GM06990 (cell line): Measurements from ENCODE around the gene SBK2.

Experiments used
- DNase-seq: peaks from one replicate; pipeline ENCODE4 v3.0.0-alpha.2; 2011; ENCODE audit not compliant: insufficient read length; ENCODE audit errors: extremely low read depth
- H3K27me3 ChIP-seq: replicated peaks from 2 replicates; pipeline ENCODE4 v1.6.0; 2011; ENCODE audit warnings: low read length; ENCODE audit not compliant: control insufficient read depth, insufficient read depth
- H3K36me3 ChIP-seq: 2 replicates; pipeline ENCODE4 v1.5.1; 2011; ENCODE audit warnings: low read length; ENCODE audit not compliant: control insufficient read depth, insufficient read depth
- H3K4me3 ChIP-seq: replicated peaks from 2 replicates; pipeline ENCODE4 v1.5.1; 2011; ENCODE audit warnings: low read depth, mild to moderate bottlenecking, control low read depth, low read length
- TF ChIP-seq, protein P1 (sequence below): IDR thresholded peaks from 2 replicates; pipeline ENCODE4 v1.5.1; 2011; ENCODE audit warnings: low read length, control low read depth, mild to moderate bottlenecking, inconsistent platforms; ENCODE audit not compliant: insufficient read depth, poor library complexity, severe bottlenecking

SBK2 gene

DNA sequence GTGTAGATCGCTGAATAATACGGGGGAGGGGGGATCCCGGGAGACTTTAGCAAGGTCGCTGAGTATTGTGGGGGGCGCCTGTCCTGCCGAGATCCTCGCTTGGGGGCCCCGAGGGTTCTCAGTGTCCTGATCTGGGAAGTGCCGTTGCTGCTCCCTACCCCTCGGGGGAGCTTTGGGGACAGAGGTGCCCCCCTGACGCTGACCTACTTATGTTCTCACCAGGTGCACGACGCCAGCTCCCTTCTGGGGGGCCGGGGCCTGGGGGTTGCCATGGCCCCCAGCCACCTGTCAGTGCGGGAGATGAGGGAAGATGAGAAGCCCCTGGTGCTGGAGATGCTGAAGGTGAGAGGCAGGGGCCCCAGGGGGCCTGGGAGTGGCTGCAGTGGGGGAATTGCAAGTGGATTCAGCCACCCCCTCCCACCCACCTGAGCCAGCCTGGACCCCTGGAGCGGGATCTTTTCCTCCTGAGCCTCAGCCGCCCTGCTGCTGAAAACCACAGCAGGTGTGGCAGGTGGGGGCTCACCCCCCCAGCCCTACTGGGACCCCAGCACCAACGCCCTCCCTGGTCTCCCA is 51.4 kb downstream of the SBK2 start:
- TF ChIP-seq, protein P1, sequence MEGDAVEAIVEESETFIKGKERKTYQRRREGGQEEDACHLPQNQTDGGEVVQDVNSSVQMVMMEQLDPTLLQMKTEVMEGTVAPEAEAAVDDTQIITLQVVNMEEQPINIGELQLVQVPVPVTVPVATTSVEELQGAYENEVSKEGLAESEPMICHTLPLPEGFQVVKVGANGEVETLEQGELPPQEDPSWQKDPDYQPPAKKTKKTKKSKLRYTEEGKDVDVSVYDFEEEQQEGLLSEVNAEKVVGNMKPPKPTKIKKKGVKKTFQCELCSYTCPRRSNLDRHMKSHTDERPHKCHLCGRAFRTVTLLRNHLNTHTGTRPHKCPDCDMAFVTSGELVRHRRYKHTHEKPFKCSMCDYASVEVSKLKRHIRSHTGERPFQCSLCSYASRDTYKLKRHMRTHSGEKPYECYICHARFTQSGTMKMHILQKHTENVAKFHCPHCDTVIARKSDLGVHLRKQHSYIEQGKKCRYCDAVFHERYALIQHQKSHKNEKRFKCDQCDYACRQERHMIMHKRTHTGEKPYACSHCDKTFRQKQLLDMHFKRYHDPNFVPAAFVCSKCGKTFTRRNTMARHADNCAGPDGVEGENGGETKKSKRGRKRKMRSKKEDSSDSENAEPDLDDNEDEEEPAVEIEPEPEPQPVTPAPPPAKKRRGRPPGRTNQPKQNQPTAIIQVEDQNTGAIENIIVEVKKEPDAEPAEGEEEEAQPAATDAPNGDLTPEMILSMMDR = no peak
- H3K36me3 ChIP-seq = peaks cover 2% of the 10 kb centered on the region
- no peak for DNase-seq
- peak overlapping the region; percentile 79 for H3K4me3 ChIP-seq
- no peaks in the 10 kb centered on the region for H3K27me3 ChIP-seq

DNA sequence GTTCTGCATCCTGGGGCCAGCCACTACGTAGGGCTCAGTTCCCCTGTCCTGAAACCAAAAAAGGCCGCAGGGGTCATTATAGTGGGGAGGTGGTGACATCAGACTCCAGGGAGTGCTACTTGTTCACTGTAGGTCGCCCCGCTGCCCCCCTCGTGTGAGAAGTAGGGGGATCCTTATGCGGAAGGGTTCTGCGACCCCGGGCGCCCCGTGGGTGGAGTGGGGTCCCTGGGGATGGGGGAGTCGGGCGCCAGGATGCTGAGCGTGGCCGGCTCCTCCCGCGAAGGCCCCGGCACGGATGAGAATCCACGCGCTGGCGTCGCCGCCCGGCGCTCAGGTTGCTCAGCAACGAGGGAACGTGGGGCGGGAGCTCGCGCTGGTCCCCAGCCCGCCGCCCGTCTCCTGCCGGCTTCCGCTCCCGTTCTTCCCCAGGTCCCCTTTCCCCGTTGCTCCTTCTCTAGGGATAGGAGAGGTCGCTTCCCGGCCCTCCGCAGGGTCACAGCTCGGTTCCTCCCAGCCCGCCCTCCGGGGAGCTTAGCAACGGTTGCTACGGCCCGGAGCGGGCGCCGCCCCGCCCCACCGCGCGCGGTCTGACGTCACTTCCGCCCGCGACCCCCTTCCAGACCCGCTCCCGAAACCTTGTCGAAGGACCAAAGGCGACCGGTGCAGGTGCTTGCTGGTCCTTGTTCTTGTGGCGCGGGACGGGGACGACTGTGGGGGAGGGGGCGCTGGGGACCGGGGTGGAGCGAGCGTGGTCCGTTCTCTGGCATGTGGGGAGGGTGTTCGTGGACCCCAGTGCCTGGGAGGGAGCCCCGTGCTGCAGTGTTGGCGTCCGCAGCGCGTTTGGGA is 52.1 kb downstream of the SBK2 start, which contains the start of gene NAT14:
NAT14 (plus strand) TSS at position 596 of the 846 bp plus-strand sequence. CDS start 521 bp downstream, outside the sequence.
- TF ChIP-seq, protein P1 = no peak
- DNase-seq = peak; percentile 84
- peak within 1 kb of the TSS; percentile 79 for H3K4me3 ChIP-seq

DNA sequence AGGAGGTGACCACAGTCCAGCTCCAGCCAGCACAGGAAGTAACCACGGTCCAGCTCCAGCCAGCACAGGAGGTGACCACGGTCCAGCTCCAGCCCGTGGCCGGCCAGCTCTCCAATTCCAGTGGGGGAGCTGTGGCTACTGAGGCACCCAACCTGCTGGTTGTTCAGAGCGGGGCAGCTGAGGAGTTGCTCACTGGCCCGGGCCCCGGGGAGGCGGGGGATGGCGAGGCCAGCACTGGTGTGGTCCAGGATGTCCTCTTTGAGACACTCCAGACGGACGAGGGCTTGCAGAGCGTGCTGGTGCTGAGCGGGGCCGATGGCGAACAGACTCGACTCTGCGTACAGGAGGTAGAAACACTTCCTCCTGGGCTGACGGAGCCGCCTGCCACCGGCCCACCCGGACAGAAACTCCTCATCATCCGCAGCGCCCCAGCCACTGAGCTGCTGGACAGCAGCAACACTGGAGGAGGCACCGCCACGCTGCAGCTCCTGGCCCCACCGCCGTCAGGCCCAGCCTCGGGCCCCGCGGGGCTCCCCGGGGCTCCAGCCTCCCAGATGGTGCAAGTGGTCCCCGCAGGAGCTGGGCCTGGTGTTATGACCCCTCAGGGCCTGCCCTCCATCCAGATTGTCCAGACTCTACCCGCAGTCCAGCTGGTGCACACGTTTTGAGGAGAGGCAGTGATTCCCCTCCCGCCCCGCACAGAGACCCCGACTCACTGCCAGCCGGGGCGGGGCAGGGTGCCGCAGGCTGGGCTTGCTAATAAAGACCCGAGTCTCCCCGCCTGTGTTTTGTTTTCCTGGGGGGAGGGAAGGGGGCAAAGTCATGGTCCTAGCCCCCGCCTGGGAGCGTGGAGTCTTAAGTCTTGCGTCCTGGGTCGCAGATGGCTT is 53.0 kb downstream of the SBK2 start:
- DNase-seq = no peak
- H3K27me3 ChIP-seq = no peaks in the 10 kb centered on the region
- peak overlapping the region; percentile 79 for H3K4me3 ChIP-seq
- H3K36me3 ChIP-seq = peaks cover 2% of the 10 kb centered on the region
- TF ChIP-seq, protein P1 = no peak

More for the DNA sequence above, 52.1 kb downstream of the SBK2 start, which contains the start of gene NAT14:
- Histone ChIP-seq H3K36me3 (peaks cover 2% of the 10 kb centered on the region), H3K27me3 (no peaks in the 10 kb centered on the region)

DNA sequence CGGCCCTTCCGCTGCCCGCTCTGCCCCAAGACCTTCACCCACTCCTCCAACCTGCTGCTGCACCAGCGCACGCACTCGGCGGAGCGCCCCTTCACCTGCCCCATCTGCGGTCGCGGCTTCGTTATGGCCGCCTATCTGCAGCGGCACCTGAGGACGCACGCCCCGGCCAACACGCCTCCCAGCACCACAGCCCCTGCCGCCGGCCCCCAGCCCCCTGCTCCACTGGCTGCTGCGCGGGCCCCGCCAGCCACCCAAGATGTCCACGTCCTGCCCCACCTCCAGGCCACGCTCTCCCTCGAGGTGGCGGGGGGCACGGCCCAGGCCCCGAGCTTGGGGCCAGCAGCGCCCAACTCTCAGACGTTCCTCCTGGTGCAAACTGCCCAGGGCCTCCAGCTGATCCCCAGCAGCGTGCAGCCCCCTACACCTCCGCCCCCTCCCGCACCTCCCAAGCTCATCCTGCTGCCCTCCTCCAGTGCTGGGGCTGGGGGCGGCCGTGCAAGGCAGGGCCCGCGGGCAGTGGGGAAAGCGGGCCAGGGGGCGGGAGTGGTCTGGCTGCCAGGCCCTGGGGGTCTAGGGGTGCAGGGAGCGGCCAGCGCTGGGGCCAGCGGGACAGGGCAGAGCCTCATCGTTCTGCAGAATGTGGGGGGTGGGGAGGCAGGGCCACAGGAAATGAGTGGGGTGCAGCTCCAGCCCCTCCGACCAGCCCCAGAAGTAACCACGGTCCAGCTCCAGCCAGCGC is 53.8 kb downstream of the SBK2 start:
- peaks cover 2% of the 10 kb centered on the region for H3K36me3 ChIP-seq
- no peak overlapping the region for H3K4me3 ChIP-seq
- H3K27me3 ChIP-seq = no peaks in the 10 kb centered on the region
- no peak for DNase-seq
- TF ChIP-seq, protein P1 = no peak
